Lower lobe of right lung (tissue), 2 donors: ENCODE measurements around the gene RALGPS1. TPM values are rescaled to one million over a fixed set of nuclear protein-coding genes. Genes with fewer than 3 reads are reported as not detected.

Experiments used
- ATAC-seq, 2 donors: fragments of 200-7000 bp; cut with Tn5 transposase; one replicate each; pipeline ENCODE4 v1.9.1; 2020 to 2022; ENCODE audit warnings: mild to moderate bottlenecking in 2 of 2, moderate library complexity in 2 of 2
- DNase-seq: peaks from one replicate; pipeline ENCODE4 v3.0.0-alpha.2; 2020
- H3K27ac ChIP-seq: fragments of 200-600 bp; one replicate; pipeline ENCODE4 v1.8.0; 2022
- H3K27me3 ChIP-seq: fragments of 200-600 bp; one replicate; pipeline ENCODE4 v1.8.0; 2022; ENCODE audit warnings: low read depth
- H3K36me3 ChIP-seq: fragments of 200-600 bp; one replicate; pipeline ENCODE4 v1.8.0; 2022; ENCODE audit warnings: mild to moderate bottlenecking
- H3K4me1 ChIP-seq: fragments of 200-600 bp; one replicate; pipeline ENCODE4 v1.8.0; 2022
- H3K4me3 ChIP-seq: fragments of 200-600 bp; one replicate; pipeline ENCODE4 v1.8.0; 2022; ENCODE audit warnings: mild to moderate bottlenecking
- H3K9me3 ChIP-seq: fragments of 200-600 bp; one replicate; pipeline ENCODE4 v1.8.0; 2022
- intact Hi-C: fragments of 100-400 bp; cut with DNase I; formaldehyde crosslinking; loops from one replicate; pipeline ENCODE4 v1.11.0; 2022
- total RNA-seq: library from RNA; stranded (reverse); fragmentation: NEBNext Ultra II Directional; extraction: Animal tissue kit (Norgen Biotek cat#: 25700); gene quantifications from one replicate; pipeline ENCODE4 v1.2.1, GENCODE V29; 2021
- TF ChIP-seq, protein P1 (sequence below): fragments of 200-600 bp; IDR thresholded peaks from one replicate; pipeline ENCODE4 v1.8.0; 2022; ENCODE audit warnings: antibody characterized with exemption, mild to moderate bottlenecking
- donor health status: DM: no; HTN: yes; CAD: no; lungs with severe emphysema.

The RALGPS1 gene
- total RNA-seq, 1 donor from 2014 or later = 17.6 TPM

GRCh38 chr9:126999315-127000068, 84.9 kb downstream of the RALGPS1 start:
- intact Hi-C loops = no loop called here
- Histone ChIP-seq H3K9me3 (no peaks in the 10 kb centered on the region), H3K4me1 (no peaks in the 10 kb centered on the region), H3K27ac (no peak overlapping the region), H3K36me3 (no peaks in the 10 kb centered on the region), H3K27me3 (no peaks in the 10 kb centered on the region), H3K4me3 (no peak overlapping the region)
- ATAC-seq (no peak), DNase-seq (no peak)
- TF ChIP-seq, protein P1, sequence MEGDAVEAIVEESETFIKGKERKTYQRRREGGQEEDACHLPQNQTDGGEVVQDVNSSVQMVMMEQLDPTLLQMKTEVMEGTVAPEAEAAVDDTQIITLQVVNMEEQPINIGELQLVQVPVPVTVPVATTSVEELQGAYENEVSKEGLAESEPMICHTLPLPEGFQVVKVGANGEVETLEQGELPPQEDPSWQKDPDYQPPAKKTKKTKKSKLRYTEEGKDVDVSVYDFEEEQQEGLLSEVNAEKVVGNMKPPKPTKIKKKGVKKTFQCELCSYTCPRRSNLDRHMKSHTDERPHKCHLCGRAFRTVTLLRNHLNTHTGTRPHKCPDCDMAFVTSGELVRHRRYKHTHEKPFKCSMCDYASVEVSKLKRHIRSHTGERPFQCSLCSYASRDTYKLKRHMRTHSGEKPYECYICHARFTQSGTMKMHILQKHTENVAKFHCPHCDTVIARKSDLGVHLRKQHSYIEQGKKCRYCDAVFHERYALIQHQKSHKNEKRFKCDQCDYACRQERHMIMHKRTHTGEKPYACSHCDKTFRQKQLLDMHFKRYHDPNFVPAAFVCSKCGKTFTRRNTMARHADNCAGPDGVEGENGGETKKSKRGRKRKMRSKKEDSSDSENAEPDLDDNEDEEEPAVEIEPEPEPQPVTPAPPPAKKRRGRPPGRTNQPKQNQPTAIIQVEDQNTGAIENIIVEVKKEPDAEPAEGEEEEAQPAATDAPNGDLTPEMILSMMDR = no peak

- H3K27me3 ChIP-seq = no peaks in the 10 kb centered on the region
- no peaks in the 10 kb centered on the region for H3K9me3 ChIP-seq
- intact Hi-C loops = no loop called here
- no peaks in the 10 kb centered on the region for H3K36me3 ChIP-seq
- ATAC-seq = peak; percentile 30 to 51
- H3K4me3 ChIP-seq = no peak overlapping the region
- peaks cover 5% of the 10 kb centered on the region for H3K4me1 ChIP-seq
- DNase-seq = no peak
- peak overlapping the region; percentile 7 for H3K27ac ChIP-seq
- TF ChIP-seq, protein P1 = no peak
These were observed 90.6 kb downstream of the RALGPS1 start for GRCh38 chr9:127004946-127005769.

DNA sequence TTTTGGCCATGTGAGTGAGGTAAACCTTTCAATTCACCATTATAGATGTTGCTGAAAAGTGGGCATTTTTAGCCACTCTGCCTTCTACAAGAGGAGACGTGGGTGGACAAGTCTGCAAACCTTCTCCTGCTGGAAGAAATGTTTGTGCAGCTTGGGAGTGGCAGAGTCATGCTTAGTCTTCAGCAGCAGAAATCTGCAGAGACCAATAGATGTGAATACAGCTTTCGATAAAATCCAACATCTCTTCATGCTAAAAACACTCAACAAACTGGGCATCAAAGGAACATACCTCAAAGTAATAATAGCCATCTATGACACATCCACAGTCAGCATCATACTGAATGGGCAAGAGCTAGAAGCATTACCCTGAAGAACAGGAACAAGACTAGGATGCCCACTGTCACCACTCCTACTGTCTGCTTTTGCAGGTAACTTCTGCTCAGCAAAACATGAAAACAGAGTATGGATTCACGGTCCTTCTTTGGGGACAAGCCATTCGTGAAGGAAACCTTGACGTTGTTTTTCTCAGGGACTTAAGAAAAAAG, 91.3 kb downstream of the RALGPS1 start:
- no peaks in the 10 kb centered on the region for H3K27me3 ChIP-seq
- no peaks in the 10 kb centered on the region for H3K36me3 ChIP-seq
- no peak overlapping the region for H3K4me3 ChIP-seq
- TF ChIP-seq, protein P1 = no peak
- DNase-seq = no peak
- peaks cover 5% of the 10 kb centered on the region for H3K4me1 ChIP-seq
- intact Hi-C loops = no loop called here
- no peak for ATAC-seq
- H3K9me3 ChIP-seq = no peaks in the 10 kb centered on the region
- H3K27ac ChIP-seq = no peak overlapping the region

DNA sequence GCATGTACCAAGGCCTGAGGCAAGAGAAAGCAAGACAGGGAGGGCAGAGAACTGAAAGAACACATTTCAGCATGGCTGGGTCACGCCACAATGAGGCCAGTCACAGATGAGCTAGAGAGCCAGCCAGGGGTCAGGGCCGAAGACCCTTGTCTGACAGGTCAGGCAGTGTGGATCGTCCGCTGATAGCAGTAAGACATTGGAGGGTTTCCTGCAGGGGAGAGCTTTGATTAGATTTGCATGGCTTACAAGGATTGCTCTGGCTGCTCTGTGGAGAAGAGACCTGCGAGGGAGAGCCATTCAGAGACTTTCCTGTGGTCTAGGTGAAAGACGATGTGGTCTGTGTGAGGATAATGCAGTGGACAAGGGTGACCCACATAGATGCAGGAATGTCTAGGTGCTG, 93.1 kb downstream of the RALGPS1 start:
- Histone ChIP-seq H3K4me3 (no peak overlapping the region), H3K4me1 (peaks cover 5% of the 10 kb centered on the region), H3K27ac (no peak overlapping the region), H3K27me3 (no peaks in the 10 kb centered on the region), H3K36me3 (no peaks in the 10 kb centered on the region), H3K9me3 (no peaks in the 10 kb centered on the region)
- TF ChIP-seq, protein P1 = no peak
- DNase-seq = no peak
- intact Hi-C loops = no loop called here
- no peak for ATAC-seq

GRCh38 chr9:127008076-127008475, 93.5 kb downstream of the RALGPS1 start:
- H3K4me3 ChIP-seq = no peak overlapping the region
- no peaks in the 10 kb centered on the region for H3K36me3 ChIP-seq
- no peaks in the 10 kb centered on the region for H3K27me3 ChIP-seq
- ATAC-seq = no peak
- DNase-seq = no peak
- H3K9me3 ChIP-seq = no peaks in the 10 kb centered on the region
- no peak overlapping the region for H3K27ac ChIP-seq
- intact Hi-C loops = no loop called here
- TF ChIP-seq, protein P1 = no peak
- H3K4me1 ChIP-seq = peaks cover 5% of the 10 kb centered on the region
